ENCODE results near the gene SULF2.
"Not testable (repeated sequence)": the region's sequence is repeated elsewhere in the genome, so short reads cannot be mapped to it uniquely, and the experiment has no call there.

SULF2 gene

GRCh38 chr20:47785311-47785853, at the start of gene SULF2:
Gene SULF2 (minus strand): TSS chr20:47785481. CDS start chr20:47757363, 28,118 bp downstream.
- DNase-seq (ENCODE audit: low read depth) = no peak

DNA sequence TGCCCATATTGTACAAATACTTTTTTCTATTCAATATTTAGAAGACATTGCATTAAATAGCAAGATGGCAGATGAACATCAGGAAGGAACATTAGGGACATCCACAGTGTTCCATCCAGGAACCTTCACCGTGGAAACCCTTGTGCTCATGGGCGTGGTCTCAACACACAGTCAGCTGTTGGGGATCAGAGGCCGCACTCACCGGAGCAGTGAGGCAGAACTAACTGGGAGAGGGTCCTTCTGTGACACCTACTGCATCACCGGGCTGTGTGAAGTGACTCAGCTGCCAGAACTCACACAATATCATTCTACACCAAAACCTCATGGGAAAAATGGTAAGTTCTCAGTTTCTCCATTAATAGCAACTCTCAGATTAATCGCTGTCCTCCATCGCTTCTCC, 46.4 kb upstream of the SULF2 start:
- DNase-seq (ENCODE audit: low read depth) = not testable (repeated sequence)

DNA sequence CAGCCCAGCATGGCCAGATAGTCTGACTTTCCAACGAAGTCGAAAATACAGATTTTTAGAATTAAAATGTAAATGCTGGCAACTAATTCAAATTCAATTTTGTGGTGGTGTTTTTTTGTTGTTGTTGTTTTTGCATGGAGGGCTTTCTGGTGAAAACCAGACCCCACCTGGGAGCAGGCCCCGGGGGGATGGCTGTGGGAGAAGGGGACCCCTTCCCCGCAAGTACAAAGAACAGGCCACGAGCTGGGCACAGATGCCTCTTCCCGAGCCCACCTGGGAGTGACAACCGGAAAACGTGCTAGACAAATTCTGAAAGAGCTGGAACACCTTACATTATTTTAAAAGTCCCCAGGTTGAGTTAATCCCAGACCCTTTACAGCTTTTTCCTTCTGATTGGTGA, 41.4 kb upstream of the SULF2 start:
- not testable (repeated sequence) for DNase-seq (ENCODE audit: low read depth)

DNA sequence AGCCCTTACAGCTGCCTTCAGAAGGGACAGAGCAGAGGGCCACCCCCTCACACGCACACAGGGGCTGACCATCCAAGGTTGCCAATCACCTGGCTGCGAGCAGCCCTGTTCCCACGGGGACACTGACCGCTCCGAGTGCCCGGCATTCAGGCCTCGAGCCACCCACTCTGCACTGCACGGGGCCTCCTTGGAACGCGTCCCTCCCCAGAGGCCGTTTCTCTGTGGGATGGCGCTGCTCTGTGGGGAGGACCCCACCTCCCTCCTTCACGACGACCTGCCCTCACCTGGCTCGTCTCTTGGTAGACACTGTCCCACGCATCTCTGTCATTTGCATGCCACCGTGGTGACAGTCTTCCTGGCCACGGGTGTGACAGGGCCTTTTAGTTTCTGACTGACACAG, 40.7 kb upstream of the SULF2 start:
- DNase-seq (ENCODE audit: low read depth) = not testable (repeated sequence)

DNA sequence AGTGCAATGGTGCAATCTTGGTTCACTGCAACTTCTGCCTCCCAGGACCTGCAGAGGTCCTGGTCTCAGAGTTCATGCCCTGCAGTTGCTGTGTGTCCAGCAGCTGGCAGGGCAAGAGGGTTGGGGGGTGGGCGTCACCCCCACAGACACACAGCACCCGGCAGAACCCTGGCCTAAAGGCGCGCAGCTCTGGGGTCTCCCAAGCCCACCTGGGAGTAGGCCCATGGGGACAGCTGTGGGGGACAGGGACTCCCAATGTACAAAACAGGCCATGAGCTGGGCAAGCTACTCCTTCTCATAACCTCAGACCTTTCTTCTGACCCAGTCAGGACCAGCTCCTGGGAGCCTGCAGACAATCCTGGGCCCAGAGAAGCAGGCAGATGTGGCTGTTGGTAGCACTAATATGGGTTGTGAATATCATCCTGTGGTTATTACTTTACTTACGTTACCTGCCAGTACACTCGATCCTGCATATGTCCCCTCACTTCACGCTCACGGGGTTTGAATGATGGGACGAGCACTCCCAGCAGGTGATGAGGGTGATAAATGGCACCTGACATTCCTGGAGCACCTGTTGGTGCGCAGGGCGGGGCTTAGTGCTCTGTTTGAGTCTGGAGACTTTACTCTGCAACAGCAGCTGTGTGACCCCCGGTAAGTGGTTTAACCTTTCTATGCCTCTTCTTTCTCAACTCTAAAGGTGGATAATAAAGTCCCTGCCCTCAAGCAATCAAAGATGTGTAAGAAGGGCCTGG, 39.9 kb upstream of the SULF2 start:
- DNase-seq (ENCODE audit: low read depth) = no peak

DNA sequence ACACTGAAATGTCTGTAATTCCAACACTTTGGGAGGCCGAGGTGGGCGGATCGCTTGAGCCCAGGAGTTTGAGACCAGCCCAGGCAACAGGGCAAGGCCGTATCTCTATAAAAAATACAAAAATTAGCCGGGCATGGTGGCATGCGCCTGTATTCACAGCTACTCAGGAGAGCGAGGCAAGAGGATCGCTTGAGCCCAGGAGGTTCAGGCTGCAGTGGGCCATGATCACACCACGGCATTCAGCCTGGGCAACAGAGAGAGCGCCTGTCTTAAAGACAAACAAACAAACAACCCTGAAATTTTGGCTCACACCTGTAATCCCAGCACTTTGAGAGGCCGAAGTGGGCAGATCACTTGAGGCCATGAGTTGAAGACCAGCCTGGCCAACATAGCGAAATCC, 38.7 kb upstream of the SULF2 start:
- not testable (repeated sequence) for DNase-seq (ENCODE audit: low read depth)

DNA sequence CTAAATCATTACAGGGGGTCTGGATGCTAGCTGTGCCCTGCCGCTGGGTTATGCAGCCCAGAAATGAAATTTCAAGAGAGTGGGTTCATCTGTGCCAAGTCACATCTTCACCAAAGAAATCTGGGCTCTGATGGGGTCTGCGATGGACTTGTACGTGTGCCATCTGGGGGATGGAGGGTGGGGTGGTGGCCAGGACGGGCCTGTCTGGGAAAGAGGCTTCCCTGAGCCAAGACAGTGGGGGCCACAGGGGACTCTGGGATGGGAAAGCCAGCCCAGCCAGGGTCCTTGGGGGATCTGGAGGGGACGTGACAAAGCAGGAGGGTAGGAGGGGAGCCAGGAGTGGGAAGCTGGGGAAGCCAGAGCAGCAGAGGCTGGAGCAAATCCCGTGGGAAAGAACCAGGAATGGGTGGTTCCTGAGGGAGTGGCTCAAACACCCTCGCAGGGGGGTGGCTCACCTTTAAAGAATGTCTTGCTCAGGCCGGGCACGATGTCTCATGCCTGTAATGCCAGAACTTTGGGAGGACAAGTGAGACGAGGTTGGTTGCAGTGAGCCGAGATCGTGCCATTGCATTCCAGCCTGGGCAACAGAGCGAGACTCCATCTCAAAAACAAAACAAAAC, 36.3 kb upstream of the SULF2 start:
- DNase-seq (ENCODE audit: low read depth) = peak; percentile 40

GRCh38 chr20:47818996-47819609, 33.8 kb upstream of the SULF2 start:
- DNase-seq (ENCODE audit: low read depth) = no peak

GRCh38 chr20:47818466-47818865, 33.2 kb upstream of the SULF2 start:
- DNase-seq (ENCODE audit: low read depth) = no peak

GRCh38 chr20:47818016-47818415, 32.7 kb upstream of the SULF2 start:
- no peak for DNase-seq (ENCODE audit: low read depth)

GRCh38 chr20:47817573-47817972, 32.3 kb upstream of the SULF2 start:
- peak; percentile 8 for DNase-seq (ENCODE audit: low read depth)

- DNase-seq (ENCODE audit: low read depth) = no peak
Measured at GRCh38 chr20:47816487-47817451, 31.5 kb upstream of the SULF2 start.

DNA sequence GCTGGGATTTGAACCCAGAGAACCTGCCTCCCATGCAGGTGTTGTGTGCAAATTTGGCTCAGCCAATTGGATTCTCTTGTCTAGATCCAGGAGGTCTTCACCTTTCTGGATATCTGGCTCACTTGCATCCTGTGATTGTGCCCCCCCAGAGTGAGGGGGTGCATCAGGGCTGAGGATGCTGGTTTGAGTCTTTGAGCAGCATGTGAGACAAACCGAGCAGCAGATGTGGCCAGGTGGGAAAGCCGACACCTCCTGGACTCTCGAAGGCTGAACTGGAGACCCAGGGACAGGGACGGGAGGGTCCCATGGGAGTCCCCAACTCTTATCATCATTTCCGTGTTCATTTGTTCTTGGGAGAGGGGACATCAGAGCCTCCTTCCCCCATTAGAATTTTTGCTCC, 30.6 kb upstream of the SULF2 start:
- no peak for DNase-seq (ENCODE audit: low read depth)

DNA sequence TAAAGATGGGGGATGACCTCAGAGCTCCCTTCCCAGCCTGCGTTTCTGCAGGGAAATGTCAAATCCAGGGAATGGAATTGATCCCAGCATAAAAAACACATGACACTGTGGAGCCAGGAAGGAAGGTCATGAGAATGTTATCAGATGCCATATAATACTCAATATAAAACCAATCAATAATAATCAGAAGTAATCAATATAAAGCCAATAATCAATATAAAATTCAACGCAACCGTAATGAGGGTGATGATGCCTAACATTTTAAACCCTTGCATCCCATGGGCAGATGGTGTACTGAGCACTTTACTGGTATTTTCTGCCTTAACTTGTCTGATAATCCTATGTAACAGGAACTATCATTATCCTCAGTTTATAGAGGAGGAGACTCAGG, 30.1 kb upstream of the SULF2 start:
- DNase-seq (ENCODE audit: low read depth) = no peak

DNA sequence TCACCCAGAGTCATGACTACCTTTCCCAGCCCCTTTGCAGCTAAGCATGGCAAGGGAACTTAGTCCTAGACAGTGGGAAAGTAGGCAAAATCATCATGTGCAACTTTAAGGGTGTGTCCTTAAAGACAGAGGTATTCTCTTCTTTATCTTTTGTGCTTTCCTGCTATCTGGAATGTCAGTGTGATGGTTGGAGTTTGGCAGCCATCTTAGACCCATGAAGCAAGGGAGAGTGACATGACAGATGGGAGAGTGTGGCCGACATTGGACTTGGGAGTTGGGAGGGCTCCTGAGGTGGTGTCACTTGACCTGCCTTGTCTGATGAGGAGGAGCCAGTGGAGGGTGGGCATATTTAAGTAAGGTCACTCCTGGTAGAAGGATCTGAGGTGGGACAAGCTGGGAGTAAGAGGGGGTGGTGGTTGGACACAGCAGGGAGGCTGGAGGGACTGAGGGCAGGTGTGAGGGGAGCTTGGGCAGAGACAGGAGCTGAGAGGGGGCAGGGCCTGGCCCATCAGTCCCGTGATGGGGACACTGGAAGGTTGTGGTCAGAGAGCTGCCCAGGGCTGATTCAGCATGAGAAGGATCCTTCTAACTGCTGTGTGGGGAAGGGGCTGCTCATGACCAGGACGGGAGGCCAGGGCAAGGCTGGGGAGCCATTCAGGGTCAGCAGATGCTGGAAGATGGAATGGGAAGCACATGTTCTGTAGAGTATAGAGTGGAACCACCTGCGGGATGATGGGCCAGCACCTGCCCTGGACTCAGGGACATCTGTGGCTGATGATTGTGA, 29.5 kb upstream of the SULF2 start:
- DNase-seq (ENCODE audit: low read depth) = no peak

DNA sequence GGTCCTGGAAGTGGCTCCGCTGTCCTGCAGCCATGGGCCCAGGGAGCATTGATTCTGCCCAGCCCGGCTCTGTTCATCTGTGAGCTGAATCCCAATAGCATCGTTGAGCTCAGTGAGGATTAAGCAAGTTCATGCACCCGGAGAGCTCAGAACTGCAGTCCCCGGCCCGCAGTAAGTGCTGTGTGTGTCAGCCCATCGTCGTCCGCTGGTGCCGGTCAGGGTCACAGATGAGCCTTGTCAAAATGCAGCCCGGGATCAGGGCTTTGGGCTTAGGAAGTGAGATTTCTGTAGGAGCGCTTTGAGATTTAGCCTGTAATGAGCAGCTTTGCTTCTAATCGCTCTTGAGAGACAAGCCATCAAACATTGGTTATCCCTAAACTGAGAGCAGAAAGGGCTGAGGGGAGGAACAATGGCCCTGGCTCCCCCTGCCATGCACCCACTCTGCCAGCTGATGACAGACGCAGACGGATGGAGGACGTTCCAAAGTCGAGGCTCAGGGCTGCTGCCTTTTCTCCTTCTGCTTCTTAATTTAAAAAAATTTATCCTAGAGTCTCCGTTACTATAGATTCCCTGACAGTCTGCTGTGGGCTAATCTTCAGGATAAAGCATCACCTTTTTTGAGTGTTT, 25.6 kb upstream of the SULF2 start:
- DNase-seq (ENCODE audit: low read depth) = no peak

GRCh38 chr20:47810116-47810677, 24.9 kb upstream of the SULF2 start:
- no peak for DNase-seq (ENCODE audit: low read depth)

DNA sequence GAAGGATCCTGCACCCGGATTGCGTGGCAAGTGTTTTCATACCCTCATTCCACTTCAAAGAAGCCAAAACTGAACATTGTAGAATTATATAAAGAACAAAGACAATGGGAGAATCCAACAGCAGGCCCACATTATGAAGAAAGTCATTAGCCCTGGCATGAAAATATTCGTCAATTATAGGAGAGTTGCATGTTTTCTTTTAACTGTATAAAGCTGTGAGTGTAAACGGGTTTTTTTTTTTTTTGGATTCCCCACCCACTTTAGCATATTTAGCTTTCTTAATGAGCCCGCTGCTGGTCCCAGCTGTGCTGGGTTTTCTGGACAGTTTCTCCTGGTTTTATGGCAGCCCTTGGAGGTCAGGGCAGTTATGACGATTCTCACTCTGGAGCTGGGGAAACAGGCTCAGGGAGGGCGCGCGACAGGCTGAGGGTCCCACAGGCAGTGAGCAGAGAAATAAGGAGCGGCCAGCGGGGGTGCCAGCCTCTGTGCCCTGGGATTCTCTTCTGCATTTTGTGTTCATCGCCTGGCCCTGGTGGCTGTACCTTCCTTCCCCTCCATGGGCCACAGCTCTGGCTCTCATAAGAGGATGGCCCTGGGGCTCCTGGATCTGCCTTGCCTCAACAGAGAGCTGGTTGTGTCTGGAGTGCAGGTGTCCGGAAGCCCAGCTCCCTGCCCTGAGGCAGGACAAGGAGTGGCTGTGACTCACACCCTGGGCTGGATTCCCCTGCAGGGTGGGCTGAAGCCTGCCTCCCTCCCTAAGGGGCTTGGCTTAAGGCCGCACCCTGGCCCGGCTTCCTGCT, 24.1 kb upstream of the SULF2 start:
- no peak for DNase-seq (ENCODE audit: low read depth)

DNA sequence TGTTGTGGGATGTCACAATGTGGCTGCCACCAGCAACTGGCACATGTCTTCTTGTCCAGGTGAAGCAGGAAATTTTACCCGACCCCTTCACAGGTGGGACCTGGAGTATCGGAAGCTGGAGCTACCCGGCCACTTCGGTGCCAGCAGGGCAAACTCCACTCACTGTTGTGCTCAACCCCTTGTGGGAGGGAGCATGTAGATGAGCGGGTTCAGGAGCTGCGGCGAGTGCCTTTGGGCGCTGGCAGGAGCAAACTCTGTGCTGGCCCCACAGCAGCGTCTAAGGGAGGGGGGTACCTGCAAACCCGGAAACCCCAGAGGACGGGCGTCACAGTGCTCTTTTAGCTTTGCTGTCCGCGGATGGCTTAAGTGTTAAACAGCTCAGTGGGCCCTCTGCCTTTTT, 20.7 kb upstream of the SULF2 start:
- no peak for DNase-seq (ENCODE audit: low read depth)
